Right lobe of liver (tissue), 6 donors: ENCODE measurements around the gene TMEM151B. TPM values are rescaled to one million over a fixed set of nuclear protein-coding genes. Genes with fewer than 3 reads are reported as not detected.

Experiments used
- ATAC-seq, 4 donors: fragments of 200-7000 bp; cut with Tn5 transposase; one replicate each; pipeline ENCODE4 v1.9.1; 2020; ENCODE audit warnings: mild to moderate bottlenecking in 4 of 4, moderate library complexity in 4 of 4
- DNase-seq, 3 donors: peaks; one replicate each; pipeline ENCODE4 v3.0.0-alpha.2; 2020
- H3K27ac ChIP-seq, 3 donors: fragments of 200-600 bp; one replicate each; pipeline ENCODE4 v1.8.0; 2022
- H3K27me3 ChIP-seq, 2 donors: fragments of 200-600 bp; one replicate each; pipeline ENCODE4 v1.8.0; 2022
- H3K36me3 ChIP-seq, 4 donors: fragments of 200-600 bp; sonication (generic) in 1 of 4; one replicate each; pipeline versions ENCODE4 v1.5.1 to v1.8.0; 2017 to 2022; ENCODE audit warnings: control low read depth in 1 of 4
- H3K4me1 ChIP-seq, 4 donors: fragments of 200-600 bp; sonication (generic) in 1 of 4; one replicate each; pipeline versions ENCODE4 v1.5.1 to v1.8.0; 2017 to 2022; ENCODE audit warnings: control low read depth in 1 of 4
- H3K4me3 ChIP-seq, 3 donors: fragments of 200-600 bp; one replicate each; pipeline ENCODE4 v1.8.0; 2022
- H3K9me3 ChIP-seq, 4 donors: fragments of 200-600 bp; sonication (generic) in 1 of 4; one replicate each; pipeline versions ENCODE4 v1.5.1 to v1.8.0; 2017 to 2022; ENCODE audit warnings: control low read depth in 1 of 4
- CTCF ChIP-seq, 4 donors: fragments of 200-600 bp in 3 of 4; fragments of 450-650 bp in 1 of 4; IDR thresholded peaks; one replicate each; pipeline versions ENCODE4 v1.5.1 to v1.8.0; 2016 to 2022; ENCODE audit warnings: antibody characterized with exemption in 4 of 4, mild to moderate bottlenecking in 2 of 4
- POLR2A ChIP-seq: fragments of 450-650 bp; IDR thresholded peaks from one replicate; pipeline ENCODE4 v1.6.1; 2017; ENCODE audit warnings: antibody characterized with exemption, mild to moderate bottlenecking
- WGBS: methylation state at CpG from one replicate; pipeline ENCODE4 v1.1.6; 2018; ENCODE audit warnings: low coverage, low lambda C conversion rate; ENCODE audit not compliant: insufficient coverage; ENCODE audit errors: missing lambda C conversion rate; 5-methylcytosine and 5-hydroxymethylcytosine counted together
- intact Hi-C, 2 donors: fragments of 100-400 bp; cut with DNase I; formaldehyde crosslinking; loops; one replicate each; pipeline versions ENCODE4 v1.11.2 to v1.14.1; 2022
- total RNA-seq, 6 experiments: library from RNA; depleted of rRNA in 2 of 6; stranded (reverse); fragments of >200 nt in 2 of 6; fragmentation: NEBNext Ultra II Directional in 3 of 6; extraction: Animal tissue kit (Norgen Biotek cat#: 25700) in 3 of 6; gene quantifications; one replicate each; pipeline versions ENCODE4 v1.1.0 to v1.2.4, GENCODE V29; 2016 to 2023
- donor health status: DM: no; HTN: yes; CAD: no.
- donor health status: DM: no; HTN: no; CAD: no.
- donor health status: DM: no; HTN: no; CAD: no.
- donor health status: DM: no; HTN: yes; CAD: no.
- donor health status: DM: no; HTN: yes; CAD: no.

The TMEM151B gene
- total RNA-seq, 6 experiments from 2014 or later: not detected

- no peaks in the 10 kb centered on the region for H3K9me3 ChIP-seq
- no peak for TF ChIP-seq POLR2A
- no peak for TF ChIP-seq CTCF (IDR thresholded peaks at IDR 0.05)
- intact Hi-C loops: no loop called here
- peak overlapping the region; percentile 67 to 73 (median 73) for H3K4me3 ChIP-seq
- peaks cover 0 to 47% (median 2%) of the 10 kb centered on the region in 4 donors for H3K4me1 ChIP-seq
- H3K36me3 ChIP-seq: peaks cover 7 to 43% (median 35%) of the 10 kb centered on the region in 4 donors
- WGBS: under 1% methylated on average over 30 of the region's 52 CpGs
- DNase-seq (peak; percentile 79 to 83 (median 82)), ATAC-seq (peak; percentile 26 to 38 (median 28))
- H3K27me3 ChIP-seq: no peaks in the 10 kb centered on the region
- peak overlapping the region; percentile 100 for H3K27ac ChIP-seq
Observed at GRCh38 chr6:44247338-44248302, 22.6 kb upstream of the TMEM151B start.

GRCh38 chr6:44248579-44248978 is 21.7 kb upstream of the TMEM151B start:
- ATAC-seq: no peak
- TF ChIP-seq CTCF (IDR thresholded peaks at IDR 0.05): no peak
- no peak for TF ChIP-seq POLR2A
- H3K27me3 ChIP-seq: no peaks in the 10 kb centered on the region
- no peaks in the 10 kb centered on the region for H3K9me3 ChIP-seq
- intact Hi-C loops: no loop called here
- peaks cover 7 to 52% (median 41%) of the 10 kb centered on the region in 4 donors for H3K36me3 ChIP-seq
- H3K27ac ChIP-seq: peak overlapping the region; percentile 100
- 7% methylated on average over 1 of the region's 1 CpG for WGBS
- peaks cover 0 to 47% (median 2%) of the 10 kb centered on the region in 4 donors for H3K4me1 ChIP-seq
- H3K4me3 ChIP-seq: peak overlapping the region; percentile 67 to 73 (median 73)
- no peak for DNase-seq

GRCh38 chr6:44249082-44249748 is 21.0 kb upstream of the TMEM151B start:
- Histone ChIP-seq H3K9me3 (no peaks in the 10 kb centered on the region), H3K36me3 (peaks cover 11 to 59% (median 47%) of the 10 kb centered on the region in 4 donors), H3K4me1 (peaks cover 0 to 47% (median 2%) of the 10 kb centered on the region in 4 donors), H3K4me3 (peak overlapping the region in 2 of 3 donors; percentile 67 to 73), H3K27me3 (no peaks in the 10 kb centered on the region), H3K27ac (peak overlapping the region; percentile 100)
- no peak for TF ChIP-seq CTCF (IDR thresholded peaks at IDR 0.05)
- TF ChIP-seq POLR2A: no peak
- 70% methylated on average over 4 of the region's 9 CpGs for WGBS
- ATAC-seq (no peak), DNase-seq (peak in 1 of 3 donors; percentile 37)
- intact Hi-C loops: no loop called here

GRCh38 chr6:44250067-44250717 is 20.1 kb upstream of the TMEM151B start:
- H3K4me3 ChIP-seq: no peak overlapping the region
- H3K27ac ChIP-seq: peak overlapping the region in 2 of 3 donors; percentile 19 to 100
- intact Hi-C loops: no loop called here
- WGBS: 62% methylated on average over 5 of the region's 6 CpGs
- no peaks in the 10 kb centered on the region for H3K27me3 ChIP-seq
- H3K4me1 ChIP-seq: peaks cover 0 to 45% (median 2%) of the 10 kb centered on the region in 4 donors
- no peaks in the 10 kb centered on the region for H3K9me3 ChIP-seq
- TF ChIP-seq CTCF (IDR thresholded peaks at IDR 0.05): no peak
- no peak for TF ChIP-seq POLR2A
- no peak for ATAC-seq
- no peak for DNase-seq
- H3K36me3 ChIP-seq: peaks cover 14 to 69% (median 49%) of the 10 kb centered on the region in 4 donors
